ENCODE measurements around the gene PTX4.

The PTX4 gene

GRCh38 chr16:1530883-1531637 is 42.3 kb upstream of the PTX4 start:
- Histone ChIP-seq H3K9me3 (ENCODE audit: insufficient read depth, low read length, severe bottlenecking) (no peaks in the 10 kb centered on the region), H3K4me2 (ENCODE audit: insufficient read depth, low read length) (no peak overlapping the region), H3K4me1 (ENCODE audit: insufficient read depth, low read length) (no peaks in the 10 kb centered on the region), H3K79me2 (ENCODE audit: insufficient read depth, low read length) (no peaks in the 10 kb centered on the region), H3K36me3 (ENCODE audit: insufficient read depth, low read length) (no peaks in the 10 kb centered on the region), H3K27ac (ENCODE audit: low read length) (no peak overlapping the region), H2AFZ (ENCODE audit: low read depth, low read length) (no peak overlapping the region), H3K4me3 (ENCODE audit: low read depth in 1 of 2, low read length in 2 of 2) (no peak overlapping the region), H4K20me1 (ENCODE audit: insufficient read depth, low read length) (no peaks in the 10 kb centered on the region), H3K27me3 (ENCODE audit: insufficient read depth, low read length, poor library complexity) (no peaks in the 10 kb centered on the region), H3K9ac (ENCODE audit: low read depth, low read length) (no peak overlapping the region)
- ATAC-seq (ENCODE audit: insufficient read depth, low read depth) = no peak
- DNase-seq = no peak
- TF ChIP-seq CTCF (IDR thresholded peaks at IDR 0.05; ENCODE audit: borderline replicate concordance, extremely low read depth, low read length, poor library complexity, severe bottlenecking) (no peak), EZH2 (IDR thresholded peaks at IDR 0.05; ENCODE audit: borderline replicate concordance, low read depth, low read length, severe bottlenecking) (no peak)

- ATAC-seq (ENCODE audit: insufficient read depth, low read depth) (no peak), DNase-seq (no peak)
- no peaks in the 10 kb centered on the region for H3K36me3 ChIP-seq (ENCODE audit: insufficient read depth, low read length)
- TF ChIP-seq CTCF (IDR thresholded peaks at IDR 0.05; ENCODE audit: borderline replicate concordance, extremely low read depth, low read length, poor library complexity, severe bottlenecking) = no peak
- no peak overlapping the region for H2AFZ ChIP-seq (ENCODE audit: low read depth, low read length)
- no peaks in the 10 kb centered on the region for H3K79me2 ChIP-seq (ENCODE audit: insufficient read depth, low read length)
- no peaks in the 10 kb centered on the region for H3K9me3 ChIP-seq (ENCODE audit: insufficient read depth, low read length, severe bottlenecking)
- H3K4me2 ChIP-seq (ENCODE audit: insufficient read depth, low read length) = no peak overlapping the region
- H3K27ac ChIP-seq (ENCODE audit: low read length) = no peak overlapping the region
- no peaks in the 10 kb centered on the region for H3K4me1 ChIP-seq (ENCODE audit: insufficient read depth, low read length)
- H4K20me1 ChIP-seq (ENCODE audit: insufficient read depth, low read length) = no peaks in the 10 kb centered on the region
- H3K4me3 ChIP-seq (ENCODE audit: low read depth in 1 of 2, low read length in 2 of 2) = no peak overlapping the region
- no peak overlapping the region for H3K9ac ChIP-seq (ENCODE audit: low read depth, low read length)
- no peaks in the 10 kb centered on the region for H3K27me3 ChIP-seq (ENCODE audit: insufficient read depth, low read length, poor library complexity)
These were observed 41.7 kb upstream of the PTX4 start for GRCh38 chr16:1530349-1530882.

GRCh38 chr16:1528921-1529537 is 40.3 kb upstream of the PTX4 start:
- TF ChIP-seq EZH2 (IDR thresholded peaks at IDR 0.05; ENCODE audit: borderline replicate concordance, low read depth, low read length, severe bottlenecking) (no peak), CTCF (IDR thresholded peaks at IDR 0.05; ENCODE audit: borderline replicate concordance, extremely low read depth, low read length, poor library complexity, severe bottlenecking) (no peak)
- no peak overlapping the region for H2AFZ ChIP-seq (ENCODE audit: low read depth, low read length)
- no peaks in the 10 kb centered on the region for H3K9me3 ChIP-seq (ENCODE audit: insufficient read depth, low read length, severe bottlenecking)
- H3K9ac ChIP-seq (ENCODE audit: low read depth, low read length) = no peak overlapping the region
- no peaks in the 10 kb centered on the region for H4K20me1 ChIP-seq (ENCODE audit: insufficient read depth, low read length)
- ATAC-seq (ENCODE audit: insufficient read depth, low read depth) (no peak), DNase-seq (no peak)
- H3K4me3 ChIP-seq (ENCODE audit: low read depth in 1 of 2, low read length in 2 of 2) = no peak overlapping the region
- no peaks in the 10 kb centered on the region for H3K27me3 ChIP-seq (ENCODE audit: insufficient read depth, low read length, poor library complexity)
- no peaks in the 10 kb centered on the region for H3K4me1 ChIP-seq (ENCODE audit: insufficient read depth, low read length)
- H3K4me2 ChIP-seq (ENCODE audit: insufficient read depth, low read length) = no peak overlapping the region
- H3K27ac ChIP-seq (ENCODE audit: low read length) = no peak overlapping the region
- H3K79me2 ChIP-seq (ENCODE audit: insufficient read depth, low read length) = no peaks in the 10 kb centered on the region
- H3K36me3 ChIP-seq (ENCODE audit: insufficient read depth, low read length) = no peaks in the 10 kb centered on the region

All from DND-41 (cell line).